GM21528 (cell line): ENCODE results near the gene TNFRSF6B.
A peak's percentile ranks its signal among the peaks of the same experiment; 100 is the strongest.
"Not testable (repeated sequence)": the region's sequence is repeated elsewhere in the genome, so short reads cannot be mapped to it uniquely, and the experiment has no call there.

Experiments
- ATAC-seq: cut with Tn5 transposase; IDR thresholded peaks from one replicate; pipeline ENCODE4 v1.9.1; 2021; ENCODE audit warnings: mild to moderate bottlenecking, moderate library complexity; ENCODE audit not compliant: unreplicated experiment, low FRiP score

Gene TNFRSF6B

GRCh38 chr20:63696628-63697356, at the start of gene TNFRSF6B:
Gene TNFRSF6B (plus strand): TSS chr20:63696652. CDS start chr20:63696768, 116 bp downstream.
- no peak for ATAC-seq

GRCh38 chr20:63648190-63648589, 48.3 kb upstream of the TNFRSF6B start:
- no peak for ATAC-seq

GRCh38 chr20:63648895-63649589, 47.4 kb upstream of the TNFRSF6B start:
- ATAC-seq, result no peak

GRCh38 chr20:63650486-63650885, 46.0 kb upstream of the TNFRSF6B start:
- not testable (repeated sequence) for ATAC-seq

- ATAC-seq, result no peak
Measured at GRCh38 chr20:63651942-63652191, 44.6 kb upstream of the TNFRSF6B start.

GRCh38 chr20:63652192-63652980, 44.1 kb upstream of the TNFRSF6B start:
- ATAC-seq, result no peak

- ATAC-seq, result no peak
Measured at GRCh38 chr20:63653041-63653973, 43.1 kb upstream of the TNFRSF6B start, which contains the start of gene STMN3. Gene STMN3 (minus strand): TSS chr20:63653424. CDS start chr20:63653345, 79 bp downstream.

- ATAC-seq, result no peak
Measured at GRCh38 chr20:63653974-63654668, 42.3 kb upstream of the TNFRSF6B start.

- ATAC-seq, result no peak
Measured at GRCh38 chr20:63655249-63655648, 41.2 kb upstream of the TNFRSF6B start.

GRCh38 chr20:63656451-63656850, 40.0 kb upstream of the TNFRSF6B start:
- ATAC-seq, result no peak

- ATAC-seq, result peak; percentile 1
Measured at GRCh38 chr20:63657260-63657936, 39.1 kb upstream of the TNFRSF6B start.

- ATAC-seq, result peak; percentile 85
Measured at GRCh38 chr20:63657937-63658748, 38.3 kb upstream of the TNFRSF6B start, which contains the start of gene RTEL1. Gene RTEL1 (plus strand): TSS chr20:63658312. CDS start chr20:63659403, 1,091 bp downstream.

- peak; percentile 26 for ATAC-seq
Measured at GRCh38 chr20:63658749-63659187, 37.7 kb upstream of the TNFRSF6B start.

- ATAC-seq, result no peak
Measured at GRCh38 chr20:63659370-63659769, 37.1 kb upstream of the TNFRSF6B start.

GRCh38 chr20:63660174-63660573, 36.3 kb upstream of the TNFRSF6B start:
- ATAC-seq, result not testable (repeated sequence)

- ATAC-seq, result no peak
Measured at GRCh38 chr20:63660622-63661021, 35.8 kb upstream of the TNFRSF6B start.

- ATAC-seq, result no peak
Measured at GRCh38 chr20:63661108-63661507, 35.3 kb upstream of the TNFRSF6B start.
